MM.1S (cell line): ENCODE measurements around the gene PPP1R14C.

Source experiments
- CTCF ChIP-seq: fragments of 300-600 bp; sonication (generic); IDR thresholded peaks from 2 replicates; pipeline ENCODE4 v1.5.1; 2016; ENCODE audit warnings: antibody characterized with exemption, low read length, mixed read lengths
- EZH2 ChIP-seq: fragments of 300-600 bp; sonication (generic); optimal IDR thresholded peaks from 2 replicates; pipeline ENCODE3; 2017; ENCODE audit warnings: low read depth, mild to moderate bottlenecking, antibody characterized with exemption, low read length, mixed read lengths

- no peak for TF ChIP-seq CTCF
- TF ChIP-seq EZH2, result no peak
These were observed 26.8 kb downstream of the PPP1R14C start for GRCh38 chr6:150169609-150170008.
